Prostate gland (tissue), 2 donors: ENCODE data around the gene KLF7. TPM values are rescaled to one million over a fixed set of nuclear protein-coding genes. Genes with fewer than 3 reads are reported as not detected.

Experiments
- DNase-seq: peaks from one replicate; pipeline ENCODE4 v3.0.0-alpha.2; 2019; ENCODE audit warnings: low spot score
- H3K27ac ChIP-seq, 2 donors: fragments of 200-600 bp; sonication (generic); 2 replicates each; pipeline ENCODE4 v1.5.1; 2017 to 2019
- H3K27me3 ChIP-seq: fragments of 200-600 bp; sonication (generic); replicated peaks from 2 replicates; pipeline ENCODE4 v1.5.1; 2019; ENCODE audit not compliant: insufficient read depth
- H3K36me3 ChIP-seq, 2 donors: fragments of 200-600 bp; sonication (generic); 1 replicate in 1 of 2; 2 replicates in 1 of 2; pipeline versions ENCODE4 v1.5.1 to v1.8.1; 2017 to 2019
- H3K4me1 ChIP-seq: fragments of 200-600 bp; sonication (generic); replicated peaks from 2 replicates; pipeline ENCODE4 v1.5.1; 2019
- H3K4me3 ChIP-seq, 2 donors: fragments of 200-600 bp; sonication (generic); 2 replicates each; pipeline ENCODE4 v1.5.1; 2017 to 2019
- H3K9me3 ChIP-seq: fragments of 200-600 bp; sonication (generic); 2 replicates; pipeline ENCODE4 v1.5.1; 2017
- CTCF ChIP-seq, 4 experiments: fragments of 200-600 bp in 2 of 4; fragments of 450-650 bp in 2 of 4; sonication (generic) in 2 of 4; IDR thresholded peaks; 1 replicate in 3 of 4; 2 replicates in 1 of 4; pipeline ENCODE4 v1.5.1; 2016 to 2019; ENCODE audit warnings: antibody characterized with exemption in 4 of 4, mild to moderate bottlenecking in 2 of 4, moderate library complexity in 2 of 4
- POLR2A ChIP-seq: fragments of 450-650 bp; IDR thresholded peaks from one replicate; pipeline ENCODE4 v1.6.1; 2016; ENCODE audit warnings: antibody characterized with exemption, mild to moderate bottlenecking
- POLR2AphosphoS5 ChIP-seq: sonication (generic); formaldehyde crosslinking; IDR thresholded peaks from one replicate; pipeline ENCODE4 v1.6.1; 2017; ENCODE audit warnings: antibody characterized with exemption
- WGBS: methylation state at CpG from one replicate; pipeline ENCODE4 v1.1.5; 2018; 5-methylcytosine and 5-hydroxymethylcytosine counted together
- intact Hi-C: fragments of 100-400 bp; cut with DNase I; formaldehyde crosslinking; loops from one replicate; pipeline ENCODE4 v1.14.2; 2022
- total RNA-seq, 2 donors: library from RNA; depleted of rRNA; stranded (reverse); fragments of >200 nt; gene quantifications; one replicate each; pipeline ENCODE4 v1.1.0, GENCODE V29; 2016

The KLF7 gene
- total RNA-seq, 2 donors from 2014 or later: 10.2 to 23.9 TPM

GRCh38 chr2:207075456-207075855 is 90.3 kb downstream of the KLF7 start:
- Histone ChIP-seq H3K4me1 (no peaks in the 10 kb centered on the region), H3K36me3 (no peaks in the 10 kb centered on the region), H3K27me3 (no peaks in the 10 kb centered on the region), H3K4me3 (no peak overlapping the region), H3K27ac (no peak overlapping the region), H3K9me3 (no peaks in the 10 kb centered on the region)
- DNase-seq: no peak
- intact Hi-C loops: no loop called here
- 92% methylated on average over 6 of the region's 6 CpGs for WGBS
- TF ChIP-seq POLR2A: no peak
- TF ChIP-seq CTCF (IDR thresholded peaks at IDR 0.05): no peak
- no peak for TF ChIP-seq POLR2AphosphoS5

- Histone ChIP-seq H3K4me3 (no peak overlapping the region), H3K4me1 (no peaks in the 10 kb centered on the region), H3K9me3 (no peaks in the 10 kb centered on the region), H3K36me3 (no peaks in the 10 kb centered on the region), H3K27me3 (no peaks in the 10 kb centered on the region), H3K27ac (no peak overlapping the region)
- DNase-seq: no peak
- intact Hi-C loops: no loop called here
- 8% methylated on average over 12 of the region's 12 CpGs for WGBS
- TF ChIP-seq CTCF (IDR thresholded peaks at IDR 0.05): no peak
- TF ChIP-seq POLR2A: no peak
- TF ChIP-seq POLR2AphosphoS5: no peak
Observed at GRCh38 chr2:207073801-207074678, 91.7 kb downstream of the KLF7 start.

GRCh38 chr2:207073412-207073800 is 92.3 kb downstream of the KLF7 start:
- Histone ChIP-seq H3K36me3 (no peaks in the 10 kb centered on the region), H3K4me1 (no peaks in the 10 kb centered on the region), H3K4me3 (no peak overlapping the region), H3K27me3 (no peaks in the 10 kb centered on the region), H3K27ac (no peak overlapping the region), H3K9me3 (no peaks in the 10 kb centered on the region)
- TF ChIP-seq CTCF (IDR thresholded peaks at IDR 0.05) (no peak), POLR2A (no peak), POLR2AphosphoS5 (no peak)
- intact Hi-C loops: no loop called here
- DNase-seq: no peak

GRCh38 chr2:207072571-207072970 is 93.2 kb downstream of the KLF7 start:
- H3K27ac ChIP-seq: no peak overlapping the region
- 90% methylated on average over 1 of the region's 1 CpG for WGBS

More at GRCh38 chr2:207072571-207072970, 93.2 kb downstream of the KLF7 start:
- TF ChIP-seq CTCF (IDR thresholded peaks at IDR 0.05): no peak
- no peaks in the 10 kb centered on the region for H3K9me3 ChIP-seq
- no peaks in the 10 kb centered on the region for H3K27me3 ChIP-seq
- H3K4me3 ChIP-seq: no peak overlapping the region
- DNase-seq: no peak
- intact Hi-C loops: no loop called here
- H3K4me1 ChIP-seq: no peaks in the 10 kb centered on the region
- H3K36me3 ChIP-seq: no peaks in the 10 kb centered on the region
